Kidney epithelial cell (primary cell): Measurements from ENCODE around the gene CES5A. TPM values are rescaled to one million over a fixed set of nuclear protein-coding genes. Genes with fewer than 3 reads are reported as not detected.

Experiments used
- DNase-seq: peaks from one replicate; pipeline ENCODE4 v3.0.0-alpha.2; 2010; ENCODE audit warnings: low read depth
- H3K27me3 ChIP-seq: 2 replicates; pipeline ENCODE4 v1.6.0; 2011; ENCODE audit warnings: low read length; ENCODE audit not compliant: control insufficient read depth, insufficient read depth
- H3K36me3 ChIP-seq: 2 replicates; pipeline ENCODE4 v1.5.1; 2011; ENCODE audit warnings: low read length; ENCODE audit not compliant: control insufficient read depth, insufficient read depth
- H3K4me3 ChIP-seq: 2 replicates; pipeline ENCODE4 v1.5.1; 2011; ENCODE audit warnings: low read depth, mild to moderate bottlenecking, control low read depth, low read length
- CTCF ChIP-seq: IDR thresholded peaks from 2 replicates; pipeline ENCODE4 v1.5.1; 2011; ENCODE audit warnings: mild to moderate bottlenecking, moderate library complexity, low read length, control low read depth, inconsistent platforms; ENCODE audit not compliant: insufficient read depth, poor library complexity, severe bottlenecking
- total RNA-seq: library from RNA; depleted of rRNA; stranded (reverse); fragments of >200 nt; gene quantifications from 2 replicates; pipeline ENCODE4 v1.2.3, GENCODE V29; 2015

The CES5A gene
- total RNA-seq, 1 donor from 2014 or later, result not detected

- H3K4me3 ChIP-seq, result no peak overlapping the region
- no peak for TF ChIP-seq CTCF
- H3K36me3 ChIP-seq, result no peaks in the 10 kb centered on the region
- H3K27me3 ChIP-seq, result no peaks in the 10 kb centered on the region
- DNase-seq, result no peak
Measured at GRCh38 chr16:55907661-55908060, 32.5 kb upstream of the CES5A start.

GRCh38 chr16:55906123-55906522 lies 30.9 kb upstream of the CES5A start:
- no peak for DNase-seq

GRCh38 chr16:55905651-55906050 lies 30.5 kb upstream of the CES5A start:
- TF ChIP-seq CTCF, result no peak
- H3K27me3 ChIP-seq, result no peaks in the 10 kb centered on the region
- H3K36me3 ChIP-seq, result no peaks in the 10 kb centered on the region
- DNase-seq, result no peak
- H3K4me3 ChIP-seq, result no peak overlapping the region

More at GRCh38 chr16:55906123-55906522, 30.9 kb upstream of the CES5A start:
- Histone ChIP-seq H3K27me3 (no peaks in the 10 kb centered on the region), H3K36me3 (no peaks in the 10 kb centered on the region), H3K4me3 (no peak overlapping the region)
- no peak for TF ChIP-seq CTCF

GRCh38 chr16:55901566-55902217 lies 26.5 kb upstream of the CES5A start:
- TF ChIP-seq CTCF, result no peak
- Histone ChIP-seq H3K27me3 (no peaks in the 10 kb centered on the region), H3K4me3 (no peak overlapping the region)

GRCh38 chr16:55900616-55901393 lies 25.6 kb upstream of the CES5A start:
- DNase-seq, result no peak
- TF ChIP-seq CTCF, result no peak
- Histone ChIP-seq H3K4me3 (no peak overlapping the region), H3K27me3 (no peaks in the 10 kb centered on the region), H3K36me3 (no peaks in the 10 kb centered on the region)

More at GRCh38 chr16:55901566-55902217, 26.5 kb upstream of the CES5A start:
- no peak for DNase-seq
- no peaks in the 10 kb centered on the region for H3K36me3 ChIP-seq
